GM20431 (cell line): ENCODE results near the gene CCHCR1.

Experiments
- in situ Hi-C: fragments of 300-500 bp; cut with MseI, MboI; formaldehyde crosslinking; loops from one replicate; pipeline ENCODE4 v1.15.0; 2020; ENCODE audit warnings: low sequenced_read_pairs; ENCODE audit not compliant: unreplicated experiment

The CCHCR1 gene

DNA sequence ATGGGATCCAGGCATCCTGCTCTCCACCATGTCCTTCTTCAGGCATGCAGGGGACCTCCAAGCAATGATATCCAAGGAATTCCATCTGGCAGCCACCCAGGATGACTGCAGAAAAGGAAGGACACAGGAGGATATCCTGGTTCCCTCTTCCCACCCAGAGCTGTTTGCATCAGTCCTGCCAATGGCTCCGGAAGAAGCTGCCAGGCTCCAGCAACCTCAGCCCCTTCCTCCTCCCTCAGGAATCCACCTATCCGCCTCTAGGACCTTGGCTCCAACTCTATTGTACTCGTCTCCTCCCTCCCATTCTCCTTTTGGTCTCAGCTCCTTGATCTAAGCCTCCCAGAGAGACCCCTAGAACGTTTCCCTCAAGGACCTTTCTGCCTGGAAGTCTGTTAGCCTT, 18.0 kb downstream of the CCHCR1 start:
- in situ Hi-C loops: loop anchor here (10.0 kb wide), 2 partner anchors 55 to 225 kb away; no protein-coding TSS in a partner anchor

DNA sequence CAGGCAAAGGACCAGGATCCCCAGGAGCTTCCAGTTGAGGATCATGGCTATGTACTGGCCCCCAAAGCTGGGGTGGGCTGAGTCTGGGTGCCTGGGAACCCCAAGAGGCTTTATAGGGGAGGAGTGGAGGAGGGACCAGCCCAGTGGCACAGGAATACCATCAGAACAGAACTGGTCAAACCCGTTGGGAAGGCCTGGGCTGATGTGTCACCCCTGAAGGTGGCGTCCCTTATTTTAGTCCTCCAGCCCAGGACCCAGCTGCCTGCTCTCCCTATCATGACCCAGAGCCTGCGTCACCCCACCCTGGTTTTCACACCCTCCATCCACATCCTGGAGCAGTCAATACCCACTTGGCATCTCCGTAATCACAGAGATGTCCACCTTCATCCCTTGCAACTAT, 18.6 kb downstream of the CCHCR1 start, which contains the start of gene PSORS1C2:
Gene PSORS1C2 (minus strand): TSS at position 85 of the 400 bp plus-strand sequence. CDS start 40 bp downstream, at position 45.
- in situ Hi-C loops: loop anchor here (10.0 kb wide), 2 partner anchors 56 to 226 kb away; no protein-coding TSS in a partner anchor

DNA sequence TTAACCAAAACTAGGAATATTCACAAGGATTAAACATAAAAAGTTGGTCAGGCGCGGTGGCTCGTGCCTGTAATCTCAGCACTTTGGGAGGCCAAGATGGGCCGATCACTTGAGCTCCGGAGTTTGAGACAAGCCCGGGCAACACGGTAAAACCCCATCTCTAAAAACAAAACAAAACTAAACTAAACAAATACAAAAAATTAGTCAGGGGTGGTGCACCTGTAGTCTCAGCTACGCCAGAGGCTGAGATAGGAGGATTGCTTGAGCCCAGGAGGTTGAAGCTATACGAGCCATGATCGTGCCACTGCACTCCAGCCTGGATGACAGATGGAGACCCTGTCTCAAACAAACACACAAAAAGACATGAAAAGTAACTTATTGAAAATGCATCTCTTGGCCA, 21.9 kb downstream of the CCHCR1 start:
- in situ Hi-C loops: loop anchor here (10.0 kb wide), 2 partner anchors 59 to 229 kb away; no protein-coding TSS in a partner anchor

DNA sequence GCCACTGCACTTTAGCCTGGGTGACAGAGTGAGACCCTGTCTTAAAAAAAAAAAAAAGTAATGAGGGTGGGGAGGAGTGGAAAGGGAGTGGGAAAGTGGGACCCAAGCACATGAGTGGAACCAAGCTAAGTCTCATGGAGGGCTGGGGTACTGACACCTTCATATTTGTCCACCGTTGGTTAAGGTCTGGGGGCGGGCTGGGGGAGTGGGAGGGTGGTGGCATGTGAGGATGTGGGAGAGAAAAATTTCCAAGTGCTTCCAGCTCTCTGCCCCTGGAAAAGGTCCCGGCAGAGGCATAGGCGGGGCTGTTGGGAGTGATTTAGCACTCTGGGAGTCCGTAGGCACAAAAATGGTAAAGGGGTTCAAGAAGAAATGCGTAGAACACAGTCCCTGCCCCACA, 24.8 kb downstream of the CCHCR1 start:
- in situ Hi-C loops: loop anchor here (10.0 kb wide), 2 partner anchors 62 to 232 kb away; no protein-coding TSS in a partner anchor

DNA sequence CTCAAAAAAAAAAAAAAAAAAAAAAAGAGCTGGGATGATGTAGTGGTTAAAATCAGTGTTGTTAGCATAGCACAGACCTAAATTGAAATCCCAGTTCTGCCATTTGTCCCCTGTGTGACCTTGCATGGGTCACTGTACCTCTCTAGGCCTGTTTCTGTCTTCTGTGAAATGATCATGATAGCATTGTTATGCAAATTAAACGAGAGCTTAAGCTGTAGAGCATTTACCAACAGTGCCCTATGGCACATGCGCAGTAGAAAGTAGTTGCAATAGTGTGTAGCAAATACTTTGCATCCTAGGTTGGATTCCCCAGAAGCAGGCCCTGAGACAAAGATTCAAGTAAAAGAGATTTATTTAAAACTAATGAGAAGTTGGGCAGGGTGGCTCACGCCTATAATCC, 26.0 kb downstream of the CCHCR1 start:
- in situ Hi-C loops: loop anchor here (10.0 kb wide), 2 partner anchors 63 to 233 kb away; no protein-coding TSS in a partner anchor

DNA sequence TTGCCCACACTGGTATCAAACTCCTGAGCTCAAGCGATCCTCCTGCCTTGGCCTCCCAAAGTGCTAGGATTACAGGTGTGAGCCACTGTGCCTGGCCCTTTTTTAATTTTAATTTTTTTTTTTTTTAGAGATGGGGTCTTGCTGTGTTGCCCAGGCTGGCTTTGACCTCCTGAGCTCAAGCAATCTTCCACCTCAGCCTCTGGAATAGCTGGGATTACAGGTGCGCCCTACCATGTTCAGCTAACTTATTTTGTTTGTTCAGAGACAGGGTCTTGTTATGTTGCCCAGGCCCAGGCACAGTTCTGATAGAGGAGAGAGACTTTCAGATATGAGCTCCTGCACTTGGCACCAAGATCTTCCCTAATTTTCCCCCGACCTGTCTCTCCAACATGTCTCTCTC, 26.9 kb downstream of the CCHCR1 start:
- in situ Hi-C loops: loop anchor here (10.0 kb wide), 2 partner anchors 64 to 234 kb away; no protein-coding TSS in a partner anchor

DNA sequence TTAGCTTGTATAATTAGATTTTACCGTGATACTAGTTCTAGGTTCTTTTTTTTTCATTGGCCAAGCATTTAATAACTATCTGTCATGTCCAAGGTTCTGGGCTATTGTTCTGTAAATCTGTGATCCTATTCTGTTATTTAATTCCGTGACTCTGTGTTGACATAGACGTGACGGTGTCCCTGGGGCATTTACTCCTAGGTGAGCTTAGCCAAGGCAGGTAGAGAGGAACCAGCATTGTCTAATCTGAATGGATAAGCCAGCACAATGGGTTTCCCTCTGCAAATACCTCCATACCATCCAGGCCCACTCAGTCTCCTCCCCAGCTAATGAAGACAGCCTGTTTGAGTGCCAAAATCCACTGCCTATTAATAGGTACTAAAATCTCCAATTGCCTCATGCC, 28.5 kb downstream of the CCHCR1 start:
- in situ Hi-C loops: no loop called here

DNA sequence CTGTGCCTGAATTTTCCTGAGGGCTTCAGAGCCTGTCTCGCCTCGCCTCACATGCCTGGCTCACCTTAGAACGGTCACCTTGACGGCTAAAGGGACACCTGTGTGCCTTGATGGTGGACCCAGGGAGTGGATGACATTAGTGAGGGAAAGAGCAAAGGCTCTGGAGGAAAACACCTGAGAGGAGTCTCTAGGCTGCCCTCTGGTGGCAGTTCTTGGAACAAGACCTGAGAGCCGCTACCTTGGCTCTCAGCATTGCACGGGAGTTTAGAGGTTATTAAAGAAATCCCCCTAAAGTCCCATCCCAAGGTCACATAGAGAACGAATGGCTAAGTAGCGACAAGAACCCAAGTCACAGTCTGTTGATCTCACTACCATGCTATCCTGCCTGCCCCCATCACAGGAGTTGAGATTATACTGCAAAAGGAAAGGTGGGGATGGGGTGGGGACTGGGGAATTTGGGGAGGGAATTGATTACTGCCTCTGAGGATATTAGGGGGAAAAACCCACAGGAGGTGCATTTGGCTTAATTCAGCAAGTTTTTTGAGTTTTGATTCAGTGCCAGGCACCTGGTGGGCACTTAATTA, 29.4 kb downstream of the CCHCR1 start:
- in situ Hi-C loops: no loop called here

DNA sequence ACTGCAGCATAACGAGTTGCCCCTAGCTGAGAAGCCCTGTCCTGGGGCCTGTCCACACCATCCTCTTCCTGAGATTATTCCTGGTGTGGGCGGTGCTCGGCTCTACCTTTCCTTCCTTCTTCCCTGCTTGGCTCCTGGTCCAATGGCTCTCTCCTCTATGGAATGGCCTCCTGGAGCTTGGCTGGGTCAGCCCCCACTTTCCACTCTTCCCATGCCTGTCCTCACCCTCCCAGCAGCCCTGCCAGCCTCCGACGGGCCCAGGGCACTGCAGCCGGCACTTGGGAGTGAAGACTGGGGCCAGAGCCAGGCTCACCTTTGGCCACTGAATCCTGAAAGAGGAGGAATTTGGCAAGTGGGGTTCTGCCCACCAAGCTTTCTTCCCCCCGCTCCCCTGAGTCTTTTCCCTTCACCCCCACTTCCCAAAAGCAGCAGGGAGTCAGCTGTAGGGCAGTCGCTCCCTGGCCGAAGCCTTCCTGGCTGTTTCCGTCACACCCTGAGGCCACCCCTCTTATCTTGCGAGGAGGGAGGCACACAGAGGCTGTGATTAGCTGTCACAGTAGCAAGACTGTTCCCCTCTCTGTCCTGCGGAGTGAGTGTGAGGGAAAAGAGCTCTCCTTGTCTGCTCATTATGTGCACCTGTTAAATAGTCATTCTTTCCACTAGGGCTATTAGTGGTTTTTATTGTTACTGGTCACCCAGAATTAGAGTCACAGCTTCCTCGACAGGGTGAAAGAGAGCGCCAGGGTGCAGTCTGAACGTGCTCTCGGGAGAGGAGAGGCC, 31.0 kb downstream of the CCHCR1 start:
- in situ Hi-C loops: no loop called here

DNA sequence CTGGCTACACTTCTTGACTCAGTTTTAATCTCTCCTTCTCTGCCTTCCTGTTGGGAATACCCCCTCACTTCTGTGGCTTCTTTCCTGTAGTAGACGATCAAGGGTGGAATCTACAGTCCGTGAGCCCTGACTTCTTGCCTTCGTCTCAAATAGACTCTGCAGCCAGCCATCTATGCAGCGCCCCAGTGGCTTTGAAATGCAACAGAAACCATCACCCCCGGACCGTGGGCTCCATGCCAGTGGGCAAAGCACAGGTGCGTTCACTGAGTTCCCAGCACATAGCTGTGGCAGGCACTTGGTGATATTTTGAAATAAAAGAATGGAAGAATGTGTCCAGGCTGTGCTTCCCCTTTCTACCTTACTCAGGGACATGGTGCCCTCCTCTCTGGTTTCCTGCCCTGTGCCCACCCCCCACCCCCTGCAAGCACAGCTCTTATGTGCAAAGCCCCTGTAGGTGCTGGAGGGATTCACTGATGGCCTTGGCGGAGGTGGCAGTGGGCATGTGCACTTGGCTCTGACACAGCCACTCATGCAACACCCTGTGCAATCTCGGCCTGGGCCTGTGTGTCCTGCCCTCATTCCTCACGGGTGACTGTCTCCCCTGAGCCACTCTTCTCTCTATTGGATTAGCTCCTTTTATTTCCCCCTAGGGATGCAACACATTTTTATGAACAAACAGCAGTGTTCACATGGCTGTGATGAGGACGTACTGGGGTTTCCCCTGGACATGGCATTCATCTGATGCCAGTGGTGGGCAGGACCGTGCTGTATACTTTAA, 31.8 kb downstream of the CCHCR1 start:
- in situ Hi-C loops: no loop called here

DNA sequence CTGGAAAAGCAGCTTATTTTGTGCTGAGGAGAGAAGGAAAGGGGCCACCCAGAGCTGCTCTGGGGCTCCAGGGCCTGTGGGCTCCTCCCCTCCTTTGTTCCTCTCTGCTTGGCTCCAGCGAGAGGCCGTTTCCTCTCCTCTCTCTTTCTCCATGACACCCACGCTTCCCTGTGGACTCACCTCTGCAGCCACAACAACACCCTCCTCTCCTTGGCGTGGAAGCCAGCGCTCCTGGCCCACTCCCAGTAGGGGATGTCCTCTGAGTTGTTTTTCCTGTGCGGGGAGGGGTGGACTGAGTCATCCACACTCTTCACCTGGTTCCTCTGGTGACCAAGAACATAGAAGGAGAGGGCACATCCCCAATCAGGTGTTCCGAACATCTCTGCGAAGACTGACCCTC, 32.4 kb downstream of the CCHCR1 start:
- in situ Hi-C loops: no loop called here

DNA sequence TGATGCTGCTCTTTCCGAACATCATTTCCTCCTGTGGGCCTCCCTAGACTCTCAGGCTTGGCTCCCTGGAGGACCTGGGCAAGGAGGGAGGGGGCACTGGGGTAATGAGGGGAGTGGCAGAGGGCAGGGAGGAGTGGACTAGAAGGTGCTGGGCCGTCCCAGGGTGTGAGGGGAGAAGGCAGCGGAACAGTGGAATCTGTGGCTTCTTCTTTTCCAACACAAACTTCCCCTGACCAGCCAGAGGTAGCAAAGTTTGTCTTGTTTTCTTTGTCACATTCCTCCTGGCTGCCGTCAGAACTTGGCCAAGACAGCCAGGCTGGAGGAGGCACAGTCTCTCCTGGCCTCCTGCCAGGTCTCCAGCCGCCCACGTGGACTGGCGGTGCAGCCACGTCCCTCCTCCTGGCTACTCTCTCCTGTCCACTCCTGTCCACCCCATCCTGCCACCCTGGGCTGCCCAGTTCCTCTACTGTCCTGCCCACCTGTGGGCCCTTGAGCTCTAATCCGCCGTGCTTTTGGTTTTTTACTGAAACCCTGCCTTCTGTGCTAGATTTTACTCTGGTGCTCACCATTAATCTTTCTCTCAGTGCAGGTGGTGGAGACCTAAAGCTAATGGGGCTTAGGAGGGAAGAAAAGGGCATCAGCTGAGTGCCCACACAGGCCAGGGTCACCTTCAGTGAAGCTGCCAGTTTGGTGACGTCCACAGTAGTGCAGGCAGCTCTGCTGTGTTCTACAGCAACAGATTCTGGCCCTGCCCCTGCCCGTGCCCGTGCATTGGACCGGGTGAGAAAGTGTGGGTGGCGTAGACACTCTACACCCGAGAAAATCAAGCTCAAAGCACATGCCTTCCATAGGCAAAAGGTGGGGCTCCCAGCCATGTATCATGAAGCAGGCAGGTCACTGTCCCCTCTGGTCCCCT, 34.6 kb downstream of the CCHCR1 start:
- in situ Hi-C loops: no loop called here

DNA sequence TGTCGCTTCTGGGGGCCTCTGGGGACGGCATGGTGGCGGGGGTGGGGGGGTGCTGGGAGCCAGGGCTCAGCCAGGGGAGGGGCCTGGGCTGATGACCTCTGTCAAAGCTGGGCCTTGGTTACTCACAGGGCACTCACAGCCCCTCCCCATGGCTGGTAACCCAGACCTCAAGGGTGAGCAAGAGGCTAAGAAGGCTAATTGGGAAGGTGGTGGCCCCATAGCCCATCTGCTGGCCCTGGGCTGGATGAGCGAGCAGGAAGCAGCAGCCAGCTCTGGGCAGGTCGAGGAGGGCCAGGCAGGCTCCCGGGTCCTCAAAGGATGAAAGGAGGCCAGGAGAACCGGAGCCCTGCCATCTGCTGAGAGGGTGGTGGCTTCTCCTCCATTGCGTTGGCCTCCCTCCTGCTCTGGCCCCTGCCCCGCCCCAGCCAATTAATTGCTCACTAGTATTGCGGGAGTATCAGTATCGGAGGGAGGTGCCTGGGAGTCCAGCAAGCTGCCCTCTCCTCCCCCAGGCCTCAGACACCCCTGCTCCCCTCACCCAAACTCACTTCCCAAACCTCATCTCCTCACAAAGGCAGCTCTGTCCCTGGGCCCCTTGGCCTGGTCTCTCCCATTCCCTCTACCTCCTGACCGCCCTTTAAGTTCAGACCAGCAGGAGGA, 36.3 kb downstream of the CCHCR1 start:
- in situ Hi-C loops: no loop called here

DNA sequence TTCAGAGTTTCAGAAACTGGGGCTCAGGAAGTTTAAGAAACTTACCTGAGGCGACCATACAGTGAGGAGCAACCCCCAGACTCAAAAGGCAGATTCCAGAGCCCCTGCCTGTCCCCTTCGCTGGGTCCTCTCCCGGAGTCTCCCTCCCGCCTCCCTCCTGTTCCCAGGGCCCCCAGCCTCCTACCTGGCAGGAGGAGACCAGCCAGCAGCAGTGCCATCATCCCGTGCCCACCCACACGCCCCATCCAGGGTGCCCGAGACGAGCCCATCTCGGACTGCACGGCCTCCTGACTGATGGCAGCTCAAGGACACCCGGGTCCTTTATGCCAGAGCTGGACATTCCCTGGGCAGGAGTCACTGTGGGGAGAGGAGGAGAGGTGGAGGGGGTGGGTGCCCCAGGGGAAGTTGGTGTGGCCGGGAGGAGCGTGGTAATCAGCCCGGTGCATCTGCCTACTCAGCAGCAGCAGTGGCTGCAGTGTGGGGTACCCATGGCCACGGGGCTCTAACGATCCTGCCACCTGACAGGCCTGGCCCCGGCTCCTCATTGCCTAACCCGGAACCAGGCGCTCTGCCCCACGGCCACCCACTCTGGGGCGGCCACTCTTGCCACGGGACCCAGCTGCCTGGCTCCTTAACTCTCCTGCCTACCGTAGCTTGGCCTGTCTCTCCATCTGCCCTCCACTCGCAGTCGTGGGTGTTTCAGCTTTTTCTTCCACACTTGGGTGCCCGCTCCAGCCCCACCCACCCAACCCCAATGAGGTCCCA, 37.3 kb downstream of the CCHCR1 start, which contains the start of gene CDSN:
Gene CDSN (minus strand): TSS at position 296 of the 765 bp plus-strand sequence. CDS start 27 bp downstream, at position 269.
- in situ Hi-C loops: no loop called here

DNA sequence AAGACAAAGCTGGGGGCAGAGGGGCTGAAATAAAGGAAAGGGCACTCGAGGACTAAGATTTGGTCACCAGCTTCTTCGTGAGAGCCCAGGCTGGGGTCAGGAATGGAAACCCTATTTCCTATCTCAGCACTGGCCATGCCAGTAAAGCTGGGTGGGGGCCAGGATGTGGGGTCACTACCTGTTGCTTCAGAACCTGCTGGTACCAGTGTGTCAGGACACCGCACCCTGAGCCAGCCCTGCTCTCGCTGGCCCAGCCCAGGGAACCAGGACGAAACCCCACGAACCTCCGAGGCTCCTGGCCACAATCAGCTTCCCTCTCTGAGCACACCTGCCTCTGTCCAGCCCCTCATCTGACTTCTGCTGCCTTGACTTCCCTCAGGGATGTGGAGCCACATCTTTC, 39.4 kb downstream of the CCHCR1 start:
- in situ Hi-C loops: no loop called here

DNA sequence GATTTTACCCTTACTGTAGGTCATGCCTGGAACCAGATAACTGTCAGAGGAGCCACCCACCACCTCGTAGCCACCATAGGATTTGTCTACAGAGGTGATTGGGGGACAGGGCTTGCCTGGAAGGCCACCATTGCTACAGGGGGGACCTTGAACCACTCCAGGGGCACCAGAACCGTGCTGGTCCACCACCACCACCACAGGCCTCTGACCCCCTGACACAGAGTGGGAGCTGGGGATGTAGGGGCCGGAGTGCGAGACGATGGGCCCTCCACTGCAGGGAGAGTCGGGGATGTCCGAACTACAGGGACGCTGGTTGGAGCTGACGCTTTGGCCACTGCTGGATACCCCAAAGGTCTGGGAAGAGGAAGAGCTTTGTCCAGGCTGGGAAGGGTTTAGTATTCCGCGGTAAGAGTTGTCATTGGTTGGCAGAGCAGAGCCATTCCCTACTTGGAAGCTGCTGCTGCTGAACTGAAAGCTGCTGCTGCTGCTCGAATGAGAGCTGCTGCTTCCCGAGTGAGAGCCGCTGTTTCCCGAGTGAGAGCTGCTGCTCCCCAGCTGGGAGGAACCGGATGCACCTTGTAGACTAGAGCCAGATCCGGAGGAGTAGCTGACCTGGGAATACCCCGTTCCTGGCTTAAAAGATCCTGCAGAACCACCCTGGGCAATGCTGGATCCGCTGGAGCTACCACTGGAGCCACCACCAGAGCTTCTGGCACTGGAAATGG, 40.8 kb downstream of the CCHCR1 start:
- in situ Hi-C loops: no loop called here

DNA sequence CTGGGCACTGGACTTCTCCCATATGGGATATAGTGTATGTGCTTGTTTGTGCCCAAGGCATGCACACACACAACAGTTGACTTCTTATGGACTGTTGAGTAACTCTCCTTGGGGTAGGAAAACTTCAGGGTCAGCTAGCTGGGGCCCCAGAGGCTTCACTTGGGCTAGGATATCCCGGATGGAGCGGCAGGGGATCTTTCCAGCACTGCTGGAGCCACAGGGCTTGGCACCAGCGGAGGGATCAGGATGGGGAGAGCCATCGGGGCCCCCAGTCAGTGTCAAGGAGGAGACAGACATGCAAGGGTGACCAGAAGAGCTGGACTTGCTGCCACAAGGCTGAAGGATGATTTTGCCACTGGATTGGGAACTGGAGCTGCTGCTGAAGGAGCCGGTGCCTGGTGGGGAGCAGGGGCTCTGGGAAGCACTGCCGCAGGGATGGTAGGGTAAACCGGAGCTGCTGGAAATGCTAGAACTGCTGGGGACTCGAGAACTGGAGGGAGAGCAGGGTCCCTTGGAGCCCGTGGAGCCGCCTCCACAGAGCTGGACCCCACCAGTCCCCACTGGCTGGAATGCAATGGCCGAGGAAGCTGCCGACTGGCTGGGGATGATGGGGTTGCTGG, 41.6 kb downstream of the CCHCR1 start:
- in situ Hi-C loops: no loop called here
